HUES48 (cell line): ENCODE measurements around the gene NDUFB8.

Experiments
- H3K27ac ChIP-seq: one replicate; pipeline ENCODE4 v1.7.0; 2013; ENCODE audit warnings: low read depth, low read length, inconsistent platforms
- H3K27me3 ChIP-seq: 2 replicates; pipeline ENCODE4 v1.6.1; 2013; ENCODE audit warnings: mild to moderate bottlenecking, low read length; ENCODE audit not compliant: control insufficient read depth, insufficient read depth
- H3K36me3 ChIP-seq: 2 replicates; pipeline ENCODE4 v1.6.1; 2013; ENCODE audit warnings: low read length; ENCODE audit not compliant: control insufficient read depth, insufficient read depth
- H3K4me1 ChIP-seq: 2 replicates; pipeline ENCODE4 v1.6.1; 2013; ENCODE audit warnings: mild to moderate bottlenecking, low read length; ENCODE audit not compliant: control insufficient read depth, insufficient read depth
- H3K4me3 ChIP-seq: 2 replicates; pipeline ENCODE4 v1.5.1; 2013; ENCODE audit warnings: mild to moderate bottlenecking, low read depth, low read length
- H3K9ac ChIP-seq: 2 replicates; pipeline ENCODE4 v1.6.1; 2013; ENCODE audit warnings: mild to moderate bottlenecking, low read depth, low read length, moderate library complexity
- H3K9me3 ChIP-seq: 2 replicates; pipeline ENCODE4 v1.6.1; 2013; ENCODE audit warnings: low read length; ENCODE audit not compliant: control insufficient read depth, insufficient read depth

Gene NDUFB8

GRCh38 chr10:100520811-100521210 is 8.9 kb downstream of the NDUFB8 start:
- H3K9ac ChIP-seq, result no peak overlapping the region
- H3K27me3 ChIP-seq, result peaks cover 34% of the 10 kb centered on the region
- peaks cover 3% of the 10 kb centered on the region; the same call in 1 of the 2 replicates for H3K4me1 ChIP-seq
- H3K4me3 ChIP-seq, result no peak overlapping the region
- H3K36me3 ChIP-seq, result peaks cover 33% of the 10 kb centered on the region
- no peaks in the 10 kb centered on the region for H3K9me3 ChIP-seq
- no peak overlapping the region for H3K27ac ChIP-seq

GRCh38 chr10:100519311-100520051 is 10.2 kb downstream of the NDUFB8 start, which contains the start of gene SEC31B:
TSS of gene SEC31B (minus strand) at chr10:100519861. CDS start at chr10:100516952, 2,909 bp downstream.
- Histone ChIP-seq H3K27me3 (peaks cover 34% of the 10 kb centered on the region), H3K36me3 (peaks cover 19% of the 10 kb centered on the region), H3K27ac (no peak within 1 kb of the TSS), H3K4me1 (peaks cover 3% of the 10 kb centered on the region; the same call in 1 of the 2 replicates), H3K4me3 (peak within 1 kb of the TSS; percentile 67), H3K9me3 (no peaks in the 10 kb centered on the region), H3K9ac (no peak within 1 kb of the TSS)

GRCh38 chr10:100518761-100519241 is 10.9 kb downstream of the NDUFB8 start:
- Histone ChIP-seq H3K9ac (no peak overlapping the region), H3K9me3 (no peaks in the 10 kb centered on the region), H3K36me3 (peaks cover 13% of the 10 kb centered on the region), H3K4me1 (peaks cover 3% of the 10 kb centered on the region; the same call in 1 of the 2 replicates), H3K4me3 (peak overlapping the region; percentile 67), H3K27me3 (peaks cover 34% of the 10 kb centered on the region), H3K27ac (no peak overlapping the region)

GRCh38 chr10:100516847-100517246 is 12.8 kb downstream of the NDUFB8 start:
- no peak overlapping the region for H3K4me3 ChIP-seq
- H3K9ac ChIP-seq, result no peak overlapping the region
- no peak overlapping the region for H3K27ac ChIP-seq
- H3K27me3 ChIP-seq, result peaks cover 34% of the 10 kb centered on the region
- no peaks in the 10 kb centered on the region for H3K36me3 ChIP-seq
- no peaks in the 10 kb centered on the region for H3K9me3 ChIP-seq
- peaks cover 3% of the 10 kb centered on the region; the same call in 1 of the 2 replicates for H3K4me1 ChIP-seq

- H3K4me3 ChIP-seq, result no peak overlapping the region
- H3K27me3 ChIP-seq, result peaks cover 29% of the 10 kb centered on the region
- H3K4me1 ChIP-seq, result peaks cover 3% of the 10 kb centered on the region; the same call in 1 of the 2 replicates
- no peaks in the 10 kb centered on the region for H3K9me3 ChIP-seq
- no peaks in the 10 kb centered on the region for H3K36me3 ChIP-seq
- H3K27ac ChIP-seq, result no peak overlapping the region
- no peak overlapping the region for H3K9ac ChIP-seq
Observed at GRCh38 chr10:100515612-100516011, 14.1 kb downstream of the NDUFB8 start.

- no peaks in the 10 kb centered on the region for H3K9me3 ChIP-seq
- no peaks in the 10 kb centered on the region for H3K36me3 ChIP-seq
- no peak overlapping the region for H3K4me3 ChIP-seq
- H3K4me1 ChIP-seq, result no peaks in the 10 kb centered on the region
- no peak overlapping the region for H3K27ac ChIP-seq
- no peak overlapping the region for H3K9ac ChIP-seq
- H3K27me3 ChIP-seq, result no peaks in the 10 kb centered on the region; the same call in 1 of the 2 replicates
Observed at GRCh38 chr10:100510533-100511308, 18.9 kb downstream of the NDUFB8 start.

- H3K4me3 ChIP-seq, result no peak overlapping the region
- no peaks in the 10 kb centered on the region for H3K36me3 ChIP-seq
- no peaks in the 10 kb centered on the region for H3K4me1 ChIP-seq
- no peaks in the 10 kb centered on the region; the same call in 1 of the 2 replicates for H3K27me3 ChIP-seq
- H3K9ac ChIP-seq, result no peak overlapping the region
- no peak overlapping the region for H3K27ac ChIP-seq
- no peaks in the 10 kb centered on the region for H3K9me3 ChIP-seq
Observed at GRCh38 chr10:100509241-100509840, 20.3 kb downstream of the NDUFB8 start.

- Histone ChIP-seq H3K4me1 (no peaks in the 10 kb centered on the region), H3K36me3 (no peaks in the 10 kb centered on the region), H3K27me3 (no peaks in the 10 kb centered on the region; the same call in 1 of the 2 replicates), H3K9ac (no peak overlapping the region), H3K27ac (no peak overlapping the region), H3K4me3 (no peak overlapping the region), H3K9me3 (no peaks in the 10 kb centered on the region)
Observed at GRCh38 chr10:100508691-100509150, 20.9 kb downstream of the NDUFB8 start.

- Histone ChIP-seq H3K36me3 (no peaks in the 10 kb centered on the region), H3K27ac (no peak overlapping the region), H3K4me1 (no peaks in the 10 kb centered on the region), H3K27me3 (no peaks in the 10 kb centered on the region; the same call in 1 of the 2 replicates), H3K4me3 (no peak overlapping the region), H3K9me3 (no peaks in the 10 kb centered on the region), H3K9ac (no peak overlapping the region)
Observed at GRCh38 chr10:100508266-100508665, 21.4 kb downstream of the NDUFB8 start.

- H3K9me3 ChIP-seq, result no peaks in the 10 kb centered on the region
- no peak overlapping the region for H3K9ac ChIP-seq
- no peaks in the 10 kb centered on the region; the same call in 1 of the 2 replicates for H3K27me3 ChIP-seq
- H3K27ac ChIP-seq, result no peak overlapping the region
- no peak overlapping the region for H3K4me3 ChIP-seq
- H3K4me1 ChIP-seq, result no peaks in the 10 kb centered on the region
- no peaks in the 10 kb centered on the region for H3K36me3 ChIP-seq
Observed at GRCh38 chr10:100507357-100507732, 22.3 kb downstream of the NDUFB8 start.
